GM12878 (cell line): ENCODE data around the gene HAP1. TPM values are rescaled to one million over a fixed set of nuclear protein-coding genes. Genes with fewer than 3 reads are reported as not detected.

Experiments used
- ATAC-seq: fragments of 200-7000 bp; cut with Tn5 transposase; 3 replicates; pipeline ENCODE4 v1.9.1; 2020; ENCODE audit warnings: mild to moderate bottlenecking, moderate library complexity
- BruUV-seq: library from RNA; stranded (reverse); fragments of 400-500 nt; replicated peaks from 2 replicates; lab custom pipeline; 2021; lab: Mats Ljungman, UMichigan
- CTCF ChIA-PET: fragments of 300-600 bp; sonication (Branson Sonifier 250); formaldehyde crosslinking; extraction: SDS; loops from one replicate; lab custom pipeline; 2021; ENCODE audit warnings: inconsistent platforms; lab: Yijun Ruan, JAX
- POLR2A ChIA-PET: fragments of 350-600 bp; formaldehyde crosslinking; extraction: SDS; loops from one replicate; lab custom pipeline; 2021; ENCODE audit warnings: inconsistent platforms; lab: Charles Lee
- RAD21 ChIA-PET: fragments of 300-600 bp; sonication (Branson Sonifier 250); formaldehyde crosslinking; loops from one replicate; lab custom pipeline; 2023; ENCODE audit warnings: antibody characterized with exemption; ENCODE audit not compliant: unreplicated experiment; lab: Charles Lee
- SMC1A ChIA-PET: fragments of 300-600 bp; sonication (Branson Sonifier 250); formaldehyde crosslinking; loops from one replicate; lab custom pipeline; 2023; ENCODE audit not compliant: unreplicated experiment, uncharacterized antibody; lab: Charles Lee
- DNase-seq: peaks from one replicate; pipeline ENCODE4 v3.0.0-alpha.2; 2011; ENCODE audit warnings: low read depth, low spot score
- FAIRE-seq: peaks from 3 replicates; lab custom pipeline; 2011; peaks lifted over from hg19 to GRCh38; lab: Jason Lieb, UNC
- H2AFZ ChIP-seq: 2 replicates; pipeline ENCODE4 v1.6.0; 2011; ENCODE audit warnings: low read depth, low read length, control low read depth; ENCODE audit not compliant: control insufficient read depth
- H3K27ac ChIP-seq: 2 replicates; pipeline ENCODE4 v1.5.1; 2011; ENCODE audit warnings: control low read depth; ENCODE audit not compliant: control insufficient read depth, insufficient read depth
- H3K27me3 ChIP-seq, 2 experiments: replicated peaks in 1 of 2; 2 replicates each; pipeline versions ENCODE4 v1.6.0 to v1.6.1; 2011; ENCODE audit warnings: low read length in 1 of 2; ENCODE audit not compliant: control insufficient read depth in 2 of 2, insufficient read depth in 2 of 2
- H3K36me3 ChIP-seq, 2 experiments: 2 replicates each; pipeline ENCODE4 v1.5.1; 2011; ENCODE audit warnings: low read length in 1 of 2; ENCODE audit not compliant: control insufficient read depth in 2 of 2, insufficient read depth in 2 of 2
- H3K4me1 ChIP-seq: 2 replicates; pipeline ENCODE4 v1.6.1; 2011; ENCODE audit warnings: mild to moderate bottlenecking, low read length, moderate library complexity, mixed read lengths; ENCODE audit not compliant: control insufficient read depth, insufficient read depth
- H3K4me2 ChIP-seq: 2 replicates; pipeline ENCODE4 v1.6.0; 2011; ENCODE audit warnings: control low read depth; ENCODE audit not compliant: control insufficient read depth, insufficient read depth
- H3K4me3 ChIP-seq: fragments of 200-600 bp; sonication (generic); 2 replicates; pipeline ENCODE4 v1.5.1; 2016
- H3K79me2 ChIP-seq: 2 replicates; pipeline ENCODE4 v1.6.0; 2011; ENCODE audit warnings: low read length; ENCODE audit not compliant: control insufficient read depth, insufficient read depth
- H3K9ac ChIP-seq: 2 replicates; pipeline ENCODE4 v1.8.0; 2011; ENCODE audit warnings: low read length, control low read depth, mixed read lengths; ENCODE audit not compliant: control insufficient read depth, insufficient read depth
- H3K9me3 ChIP-seq: replicated peaks from 3 replicates; pipeline ENCODE4 v1.5.1; 2011; ENCODE audit warnings: mild to moderate bottlenecking, low read length; ENCODE audit not compliant: control insufficient read depth, insufficient read depth
- H4K20me1 ChIP-seq: 2 replicates; pipeline ENCODE4 v1.6.0; 2011; ENCODE audit not compliant: control insufficient read depth, insufficient read depth
- ATF7 ChIP-seq: fragments of 450-650 bp; IDR thresholded peaks from 2 replicates; pipeline ENCODE4 v1.6.1; 2016; ENCODE audit warnings: low read depth, mild to moderate bottlenecking
- CBX3 ChIP-seq: fragments of 200-600 bp; sonication (generic); IDR thresholded peaks from 2 replicates; pipeline ENCODE4 v1.6.1; 2016; ENCODE audit warnings: low read depth, borderline replicate concordance
- HDAC6 ChIP-seq: fragments of 200-600 bp; sonication (generic); IDR thresholded peaks from one replicate; pipeline ENCODE4 v1.8.0; 2017; ENCODE audit warnings: antibody characterized with exemption; ENCODE audit not compliant: unreplicated experiment
- MYB ChIP-seq: fragments of 150-350 bp; IDR thresholded peaks from 2 replicates; pipeline ENCODE4 v1.6.1; 2014; ENCODE audit warnings: mild to moderate bottlenecking, low read depth, low read length, borderline replicate concordance
- NBN ChIP-seq: fragments of 450-650 bp; IDR thresholded peaks from 2 replicates; pipeline ENCODE4 v1.6.1; 2016
- POLR2AphosphoS5 ChIP-seq: IDR thresholded peaks from 2 replicates; pipeline ENCODE4 v1.6.1; 2011; ENCODE audit warnings: mild to moderate bottlenecking, low read length, inconsistent platforms
- STAT1 ChIP-seq: fragments of 450-650 bp; conservative IDR thresholded peaks from 2 replicates; pipeline ENCODE4 v1.6.1; 2014; ENCODE audit warnings: antibody characterized with exemption, mild to moderate bottlenecking
- ZNF384 ChIP-seq: IDR thresholded peaks from 2 replicates; pipeline ENCODE4 v1.6.1; 2012; ENCODE audit warnings: low read depth, mild to moderate bottlenecking, low read length, improper control_type of control experiment, borderline replicate concordance
- WGBS: methylation state at CpG from one replicate; pipeline ENCODE4 v1.1.6; 2016; ENCODE audit warnings: low lambda C conversion rate; ENCODE audit not compliant: insufficient replicate concordance, insufficient coverage; ENCODE audit errors: missing lambda C conversion rate; 5-methylcytosine and 5-hydroxymethylcytosine counted together
- in situ Hi-C: fragments of 300-500 bp; cut with MboI; formaldehyde crosslinking; loops from 9 replicates; pipeline ENCODE4 v1.14.3; 2018; ENCODE audit warnings: mixed read lengths
- intact Hi-C: fragments of 100-400 bp; cut with micrococcal nuclease; formaldehyde crosslinking; loops from one replicate; pipeline ENCODE4 v1.14.2; 2022; ENCODE audit not compliant: unreplicated experiment
- polyA plus RNA-seq, 11 experiments: library from polyadenylated mRNA; depleted of rRNA in 4 of 11; unstranded in 6 of 11; stranded (reverse) in 5 of 11; fragments of >200 nt; fragmentation: Nextera tagmentation in 4 of 11; fragmentation: Illumina TruSeq in 1 of 11; extraction: Ambion mirVana in 4 of 11; extraction: Trizol in 1 of 11; gene quantifications; 1 replicate in 1 of 11; 2 replicates in 10 of 11; pipeline versions ENCODE4 v1.2.1 to v1.2.3, GENCODE V29; 2011 to 2016; ENCODE audit warnings: inconsistent platforms in 2 of 11, missing spikeins in 2 of 11, low read depth in 1 of 11
- total RNA-seq, 4 experiments: library from RNA; depleted of rRNA in 3 of 4; stranded (reverse); fragments of >200 nt in 3 of 4; fragmentation: Illumina TruSeq in 1 of 4; extraction: Trizol in 1 of 4; gene quantifications; 2 replicates each; pipeline versions ENCODE4 v1.2.1 to v1.2.3, GENCODE V29; 2013 to 2021
- TF ChIP-seq, protein P1 (sequence below): fragments of 450-650 bp; IDR thresholded peaks from 2 replicates; pipeline ENCODE4 v1.6.1; 2017; ENCODE audit warnings: antibody characterized with exemption, mild to moderate bottlenecking, moderate library complexity
- TF ChIP-seq, protein P2 (sequence below): fragments of 450-650 bp; IDR thresholded peaks from 2 replicates; pipeline ENCODE4 v1.6.1; 2017; ENCODE audit warnings: mild to moderate bottlenecking, moderate library complexity
- TF ChIP-seq, protein P3 (sequence below): fragments of 450-650 bp; conservative IDR thresholded peaks from 2 replicates; pipeline ENCODE4 v1.6.1; 2017; ENCODE audit warnings: mild to moderate bottlenecking, moderate library complexity
- TF ChIP-seq, protein P4 (sequence below): IDR thresholded peaks from 2 replicates; pipeline ENCODE4 v1.6.1; 2011; ENCODE audit warnings: low read depth, low read length, improper control_type of control experiment, borderline replicate concordance

HAP1 gene
- total and polyA plus RNA-seq, 10 of the 15 experiments (the other 5 are each of a cell fraction or from before 2014, with no cell fraction given): not detected

DNA sequence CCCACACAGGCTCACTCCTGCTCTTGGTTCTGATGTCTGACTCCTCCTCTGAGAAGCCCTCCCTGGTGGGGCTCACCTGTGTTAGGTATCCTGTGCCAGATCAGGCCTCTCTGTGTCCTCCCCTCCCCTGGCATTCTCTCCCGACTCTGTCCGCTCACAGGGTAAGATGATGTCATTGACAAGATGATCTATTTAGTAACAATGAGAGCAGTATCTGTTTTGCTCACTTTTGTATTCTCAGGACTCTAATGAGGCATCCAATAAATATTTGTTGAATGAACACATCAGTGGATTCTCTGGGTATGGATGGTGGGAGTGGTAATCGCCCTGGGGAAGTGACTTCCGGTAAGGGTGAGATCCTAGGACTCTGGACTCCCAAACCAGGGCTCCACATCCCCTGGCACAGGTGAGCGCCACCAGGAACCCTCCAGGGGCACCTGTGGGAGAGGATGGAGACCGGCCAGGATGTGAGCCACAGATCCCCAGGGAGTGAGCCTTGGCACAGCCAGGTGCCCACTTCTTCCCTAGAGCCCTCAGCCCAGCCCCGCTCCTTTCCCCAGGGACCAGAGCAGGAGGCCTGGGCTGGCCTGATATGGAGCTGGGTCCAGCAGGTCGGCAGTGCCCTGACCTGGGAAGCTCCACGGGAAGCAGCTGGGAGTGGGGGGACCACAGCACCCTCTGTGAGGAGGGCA, 5.4 kb upstream of the HAP1 start (continued):
- TF ChIP-seq, protein P1, sequence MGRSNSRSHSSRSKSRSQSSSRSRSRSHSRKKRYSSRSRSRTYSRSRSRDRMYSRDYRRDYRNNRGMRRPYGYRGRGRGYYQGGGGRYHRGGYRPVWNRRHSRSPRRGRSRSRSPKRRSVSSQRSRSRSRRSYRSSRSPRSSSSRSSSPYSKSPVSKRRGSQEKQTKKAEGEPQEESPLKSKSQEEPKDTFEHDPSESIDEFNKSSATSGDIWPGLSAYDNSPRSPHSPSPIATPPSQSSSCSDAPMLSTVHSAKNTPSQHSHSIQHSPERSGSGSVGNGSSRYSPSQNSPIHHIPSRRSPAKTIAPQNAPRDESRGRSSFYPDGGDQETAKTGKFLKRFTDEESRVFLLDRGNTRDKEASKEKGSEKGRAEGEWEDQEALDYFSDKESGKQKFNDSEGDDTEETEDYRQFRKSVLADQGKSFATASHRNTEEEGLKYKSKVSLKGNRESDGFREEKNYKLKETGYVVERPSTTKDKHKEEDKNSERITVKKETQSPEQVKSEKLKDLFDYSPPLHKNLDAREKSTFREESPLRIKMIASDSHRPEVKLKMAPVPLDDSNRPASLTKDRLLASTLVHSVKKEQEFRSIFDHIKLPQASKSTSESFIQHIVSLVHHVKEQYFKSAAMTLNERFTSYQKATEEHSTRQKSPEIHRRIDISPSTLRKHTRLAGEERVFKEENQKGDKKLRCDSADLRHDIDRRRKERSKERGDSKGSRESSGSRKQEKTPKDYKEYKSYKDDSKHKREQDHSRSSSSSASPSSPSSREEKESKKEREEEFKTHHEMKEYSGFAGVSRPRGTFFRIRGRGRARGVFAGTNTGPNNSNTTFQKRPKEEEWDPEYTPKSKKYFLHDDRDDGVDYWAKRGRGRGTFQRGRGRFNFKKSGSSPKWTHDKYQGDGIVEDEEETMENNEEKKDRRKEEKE: no peak

DNA sequence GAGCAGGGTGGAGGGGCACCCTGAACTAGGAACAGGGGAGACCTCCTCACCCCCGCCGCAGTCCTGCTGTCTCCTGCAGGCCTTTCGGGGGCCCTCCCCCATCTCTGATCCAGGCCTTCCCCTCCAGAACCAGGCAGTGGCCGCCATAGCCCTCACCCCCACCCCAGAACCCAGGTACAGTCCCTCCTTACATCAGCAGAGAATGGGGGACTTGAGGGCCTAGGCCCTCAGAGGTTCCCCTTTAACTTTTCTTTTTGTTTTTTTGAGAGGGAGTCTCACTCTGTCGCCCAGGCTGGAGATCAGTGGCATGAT, 4.3 kb upstream of the HAP1 start:
- no peaks in the 10 kb centered on the region for H3K79me2 ChIP-seq
- ATAC-seq: no peak
- ChIA-PET CTCF (interaction anchor here (0.6 to 2.9 kb wide), 3 partner anchors 8 to 62 kb away, joined by 3 to 17 read pairs (median 3); no protein-coding TSS in a partner anchor), RAD21 (no interaction called here), SMC1A (no interaction called here), POLR2A (no interaction called here)
- intact Hi-C loops (loop anchor here (1.0 kb wide), 3 partner anchors 63 to 221 kb away; no protein-coding TSS in a partner anchor), in situ Hi-C loops (no loop called here)
- peaks cover 8% of the 10 kb centered on the region in 2 experiments; a peak in 3 of 4 replicates for H3K27me3 ChIP-seq
- no peaks in the 10 kb centered on the region for H3K36me3 ChIP-seq
- BruUV-seq: no TSS peak
- H2AFZ ChIP-seq: peak overlapping the region; percentile 99; the same call in 1 of the 2 replicates
- no peak overlapping the region for H3K4me3 ChIP-seq
- H3K9me3 ChIP-seq: no peaks in the 10 kb centered on the region
- FAIRE-seq: no peak
- H3K4me2 ChIP-seq: no peak overlapping the region
- 81% methylated on average over 5 of the region's 5 CpGs for WGBS
- DNase-seq: no peak
- H4K20me1 ChIP-seq: no peaks in the 10 kb centered on the region
- no peak overlapping the region for H3K9ac ChIP-seq
- H3K27ac ChIP-seq: no peak overlapping the region
- H3K4me1 ChIP-seq: peaks cover 3% of the 10 kb centered on the region; the same call in 1 of the 2 replicates
- TF ChIP-seq, protein P2, sequence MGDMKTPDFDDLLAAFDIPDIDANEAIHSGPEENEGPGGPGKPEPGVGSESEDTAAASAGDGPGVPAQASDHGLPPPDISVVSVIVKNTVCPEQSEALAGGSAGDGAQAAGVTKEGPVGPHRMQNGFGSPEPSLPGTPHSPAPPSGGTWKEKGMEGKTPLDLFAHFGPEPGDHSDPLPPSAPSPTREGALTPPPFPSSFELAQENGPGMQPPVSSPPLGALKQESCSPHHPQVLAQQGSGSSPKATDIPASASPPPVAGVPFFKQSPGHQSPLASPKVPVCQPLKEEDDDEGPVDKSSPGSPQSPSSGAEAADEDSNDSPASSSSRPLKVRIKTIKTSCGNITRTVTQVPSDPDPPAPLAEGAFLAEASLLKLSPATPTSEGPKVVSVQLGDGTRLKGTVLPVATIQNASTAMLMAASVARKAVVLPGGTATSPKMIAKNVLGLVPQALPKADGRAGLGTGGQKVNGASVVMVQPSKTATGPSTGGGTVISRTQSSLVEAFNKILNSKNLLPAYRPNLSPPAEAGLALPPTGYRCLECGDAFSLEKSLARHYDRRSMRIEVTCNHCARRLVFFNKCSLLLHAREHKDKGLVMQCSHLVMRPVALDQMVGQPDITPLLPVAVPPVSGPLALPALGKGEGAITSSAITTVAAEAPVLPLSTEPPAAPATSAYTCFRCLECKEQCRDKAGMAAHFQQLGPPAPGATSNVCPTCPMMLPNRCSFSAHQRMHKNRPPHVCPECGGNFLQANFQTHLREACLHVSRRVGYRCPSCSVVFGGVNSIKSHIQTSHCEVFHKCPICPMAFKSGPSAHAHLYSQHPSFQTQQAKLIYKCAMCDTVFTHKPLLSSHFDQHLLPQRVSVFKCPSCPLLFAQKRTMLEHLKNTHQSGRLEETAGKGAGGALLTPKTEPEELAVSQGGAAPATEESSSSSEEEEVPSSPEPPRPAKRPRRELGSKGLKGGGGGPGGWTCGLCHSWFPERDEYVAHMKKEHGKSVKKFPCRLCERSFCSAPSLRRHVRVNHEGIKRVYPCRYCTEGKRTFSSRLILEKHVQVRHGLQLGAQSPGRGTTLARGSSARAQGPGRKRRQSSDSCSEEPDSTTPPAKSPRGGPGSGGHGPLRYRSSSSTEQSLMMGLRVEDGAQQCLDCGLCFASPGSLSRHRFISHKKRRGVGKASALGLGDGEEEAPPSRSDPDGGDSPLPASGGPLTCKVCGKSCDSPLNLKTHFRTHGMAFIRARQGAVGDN: no peak
- TF ChIP-seq HDAC6 (no peak), ZNF384 (no peak), CBX3 (no peak), NBN (no peak), POLR2AphosphoS5 (no peak), ATF7 (no peak), STAT1 (no peak), MYB (no peak)
- TF ChIP-seq, protein P3, sequence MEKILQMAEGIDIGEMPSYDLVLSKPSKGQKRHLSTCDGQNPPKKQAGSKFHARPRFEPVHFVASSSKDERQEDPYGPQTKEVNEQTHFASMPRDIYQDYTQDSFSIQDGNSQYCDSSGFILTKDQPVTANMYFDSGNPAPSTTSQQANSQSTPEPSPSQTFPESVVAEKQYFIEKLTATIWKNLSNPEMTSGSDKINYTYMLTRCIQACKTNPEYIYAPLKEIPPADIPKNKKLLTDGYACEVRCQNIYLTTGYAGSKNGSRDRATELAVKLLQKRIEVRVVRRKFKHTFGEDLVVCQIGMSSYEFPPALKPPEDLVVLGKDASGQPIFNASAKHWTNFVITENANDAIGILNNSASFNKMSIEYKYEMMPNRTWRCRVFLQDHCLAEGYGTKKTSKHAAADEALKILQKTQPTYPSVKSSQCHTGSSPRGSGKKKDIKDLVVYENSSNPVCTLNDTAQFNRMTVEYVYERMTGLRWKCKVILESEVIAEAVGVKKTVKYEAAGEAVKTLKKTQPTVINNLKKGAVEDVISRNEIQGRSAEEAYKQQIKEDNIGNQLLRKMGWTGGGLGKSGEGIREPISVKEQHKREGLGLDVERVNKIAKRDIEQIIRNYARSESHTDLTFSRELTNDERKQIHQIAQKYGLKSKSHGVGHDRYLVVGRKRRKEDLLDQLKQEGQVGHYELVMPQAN: no peak
- TF ChIP-seq, protein P4, sequence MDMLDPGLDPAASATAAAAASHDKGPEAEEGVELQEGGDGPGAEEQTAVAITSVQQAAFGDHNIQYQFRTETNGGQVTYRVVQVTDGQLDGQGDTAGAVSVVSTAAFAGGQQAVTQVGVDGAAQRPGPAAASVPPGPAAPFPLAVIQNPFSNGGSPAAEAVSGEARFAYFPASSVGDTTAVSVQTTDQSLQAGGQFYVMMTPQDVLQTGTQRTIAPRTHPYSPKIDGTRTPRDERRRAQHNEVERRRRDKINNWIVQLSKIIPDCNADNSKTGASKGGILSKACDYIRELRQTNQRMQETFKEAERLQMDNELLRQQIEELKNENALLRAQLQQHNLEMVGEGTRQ: no peak
